Thyroid gland (tissue), 4 donors: ENCODE data around the gene SFPQ.
"Not testable (repeated sequence)": the region's sequence is repeated elsewhere in the genome, so short reads cannot be mapped to it uniquely, and the experiment has no call there.

Experiments used
- POLR2A ChIP-seq, 2 donors: fragments of 450-650 bp; IDR thresholded peaks; one replicate each; pipeline ENCODE4 v1.6.1; 2017; ENCODE audit warnings: antibody characterized with exemption in 2 of 2, mild to moderate bottlenecking in 2 of 2, moderate library complexity in 1 of 2
- TF ChIP-seq, protein P1 (sequence below), 6 experiments: fragments of 200-600 bp in 3 of 6; fragments of 450-650 bp in 3 of 6; sonication (generic) in 3 of 6; IDR thresholded peaks; one replicate each; pipeline ENCODE4 v1.5.1; 2016 to 2019; ENCODE audit warnings: antibody characterized with exemption in 6 of 6, mild to moderate bottlenecking in 2 of 6, inconsistent platforms in 1 of 6, moderate library complexity in 1 of 6

GRCh38 chr1:35145892-35146549, 46.9 kb downstream of the SFPQ start:
- TF ChIP-seq, protein P1, sequence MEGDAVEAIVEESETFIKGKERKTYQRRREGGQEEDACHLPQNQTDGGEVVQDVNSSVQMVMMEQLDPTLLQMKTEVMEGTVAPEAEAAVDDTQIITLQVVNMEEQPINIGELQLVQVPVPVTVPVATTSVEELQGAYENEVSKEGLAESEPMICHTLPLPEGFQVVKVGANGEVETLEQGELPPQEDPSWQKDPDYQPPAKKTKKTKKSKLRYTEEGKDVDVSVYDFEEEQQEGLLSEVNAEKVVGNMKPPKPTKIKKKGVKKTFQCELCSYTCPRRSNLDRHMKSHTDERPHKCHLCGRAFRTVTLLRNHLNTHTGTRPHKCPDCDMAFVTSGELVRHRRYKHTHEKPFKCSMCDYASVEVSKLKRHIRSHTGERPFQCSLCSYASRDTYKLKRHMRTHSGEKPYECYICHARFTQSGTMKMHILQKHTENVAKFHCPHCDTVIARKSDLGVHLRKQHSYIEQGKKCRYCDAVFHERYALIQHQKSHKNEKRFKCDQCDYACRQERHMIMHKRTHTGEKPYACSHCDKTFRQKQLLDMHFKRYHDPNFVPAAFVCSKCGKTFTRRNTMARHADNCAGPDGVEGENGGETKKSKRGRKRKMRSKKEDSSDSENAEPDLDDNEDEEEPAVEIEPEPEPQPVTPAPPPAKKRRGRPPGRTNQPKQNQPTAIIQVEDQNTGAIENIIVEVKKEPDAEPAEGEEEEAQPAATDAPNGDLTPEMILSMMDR (IDR thresholded peaks at IDR 0.05): not testable (repeated sequence)
- not testable (repeated sequence) for TF ChIP-seq POLR2A (IDR thresholded peaks at IDR 0.05)
